T follicular helper cell (primary cell): ENCODE data around the gene COL11A2.
A peak's percentile ranks its signal among the peaks of the same experiment; 100 is the strongest.

Experiments
- DNase-seq: peaks from one replicate; pipeline ENCODE4 v3.0.0-alpha.2; 2020; ENCODE audit warnings: low read depth

COL11A2 gene

DNA sequence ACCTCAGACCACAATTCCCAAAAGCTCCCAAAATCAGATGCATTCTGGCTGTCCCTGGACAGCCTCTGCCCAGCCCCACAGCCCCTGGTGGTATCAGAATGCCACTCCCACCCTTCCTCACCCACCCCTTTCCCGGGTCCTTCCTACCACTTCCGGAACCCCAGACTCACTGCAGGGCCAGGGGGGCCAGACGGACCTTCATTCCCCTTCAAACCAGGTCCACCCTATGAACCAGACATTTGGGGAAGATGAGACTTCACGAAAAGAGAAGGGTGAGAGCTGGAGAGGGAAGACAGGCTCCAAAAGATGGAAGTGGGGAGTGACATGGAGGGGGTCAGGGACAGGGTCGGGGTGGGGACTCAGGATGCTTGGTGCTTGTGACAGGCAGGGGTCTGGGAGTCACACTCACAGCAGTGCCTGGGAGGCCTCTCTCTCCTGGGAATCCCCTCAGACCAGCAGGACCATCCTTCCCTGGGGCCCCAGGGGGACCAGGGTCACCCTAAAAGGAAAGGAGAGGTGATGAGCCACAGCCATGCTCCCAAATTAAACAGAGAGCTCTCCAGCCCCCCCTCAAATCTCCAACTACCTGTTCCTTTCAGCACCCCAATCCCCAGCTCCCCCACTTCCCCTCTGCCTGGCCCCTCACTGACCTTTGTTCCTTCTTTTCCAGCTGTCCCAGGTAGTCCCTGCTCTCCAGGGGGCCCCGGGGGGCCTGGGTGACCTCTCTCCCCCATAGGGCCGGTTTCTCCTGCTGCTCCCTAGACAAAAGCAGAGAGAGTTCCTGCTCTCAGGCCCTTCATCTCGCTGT lies 20.2 kb downstream of the COL11A2 start:
- DNase-seq: no peak

DNA sequence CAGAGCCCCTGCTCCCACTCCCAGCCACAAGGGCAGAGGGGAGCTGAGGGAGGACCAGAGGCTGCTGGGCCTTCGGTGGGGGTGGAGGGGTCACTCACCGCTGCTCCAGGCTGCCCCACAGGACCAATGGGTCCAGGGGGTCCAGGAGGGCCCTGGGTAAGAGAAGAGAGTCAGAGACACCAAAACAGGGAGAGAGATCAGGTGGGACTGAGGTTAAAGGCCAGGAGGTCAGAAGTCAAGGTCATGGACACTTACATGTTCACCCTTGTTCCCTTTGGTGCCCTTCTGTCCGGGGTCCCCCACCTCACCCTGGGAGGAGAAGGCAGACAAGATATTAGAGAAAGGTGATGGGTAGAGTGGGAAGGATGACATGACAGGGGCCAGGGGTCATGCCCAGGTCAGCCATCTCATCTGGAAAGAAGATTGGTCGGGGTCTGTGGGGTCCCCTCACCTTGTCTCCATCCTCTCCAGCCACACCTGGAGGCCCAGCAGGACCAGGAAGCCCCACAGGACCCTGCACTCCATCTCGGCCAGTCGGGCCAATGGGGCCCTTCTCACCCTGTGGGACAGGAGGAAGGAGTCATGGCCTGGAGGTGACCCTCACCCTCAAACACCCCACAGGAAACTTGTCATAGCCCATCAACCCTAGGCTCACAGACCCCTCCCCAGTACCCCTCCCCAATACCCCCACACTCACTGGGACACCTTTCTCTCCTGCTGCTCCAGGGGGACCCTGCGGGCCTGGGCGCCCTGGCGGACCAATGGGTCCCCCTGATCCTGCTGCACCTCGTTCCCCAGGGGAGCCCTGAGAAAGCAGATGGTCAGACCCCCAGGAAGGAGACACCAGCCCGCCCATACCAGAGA lies 21.0 kb downstream of the COL11A2 start:
- DNase-seq: no peak

DNA sequence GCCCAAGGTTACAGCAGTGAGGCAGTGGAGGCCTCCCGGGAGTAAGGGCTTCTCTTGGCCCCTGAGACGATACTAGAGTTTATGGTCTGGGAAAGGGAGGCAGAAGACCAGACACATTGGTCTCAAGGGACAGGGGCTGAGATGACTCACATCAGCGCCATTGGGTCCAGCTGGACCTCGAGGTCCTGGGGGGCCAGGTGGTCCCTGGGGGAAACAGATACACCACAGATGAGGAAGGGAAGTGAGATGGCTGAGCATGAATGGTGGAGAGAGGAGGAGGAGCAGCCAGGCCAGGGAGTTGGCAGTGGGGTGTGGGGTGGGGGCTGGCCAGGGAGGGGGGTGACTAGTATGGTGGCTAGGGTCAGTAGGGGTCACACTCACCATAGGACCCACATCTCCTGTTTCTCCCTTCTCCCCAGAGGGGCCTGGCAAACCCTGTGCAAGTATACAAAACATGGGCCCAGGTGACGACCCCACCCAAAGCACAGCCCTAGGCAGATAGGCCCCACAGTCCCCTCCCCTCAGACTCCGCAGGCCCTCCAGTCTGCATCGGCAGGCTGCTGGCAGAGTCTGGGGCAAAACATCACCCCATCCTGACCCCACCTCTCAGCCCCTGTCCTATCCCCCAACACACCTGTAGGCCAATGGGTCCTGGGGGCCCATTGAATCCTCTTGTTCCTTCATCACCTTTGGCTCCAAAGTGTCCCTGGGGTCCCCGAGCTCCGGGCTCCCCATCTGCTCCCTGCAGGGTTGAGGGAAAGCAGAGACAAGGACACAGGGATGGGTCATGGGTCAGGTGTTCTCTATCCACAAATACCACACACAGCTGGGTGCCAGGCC lies 21.9 kb downstream of the COL11A2 start:
- DNase-seq: no peak

DNA sequence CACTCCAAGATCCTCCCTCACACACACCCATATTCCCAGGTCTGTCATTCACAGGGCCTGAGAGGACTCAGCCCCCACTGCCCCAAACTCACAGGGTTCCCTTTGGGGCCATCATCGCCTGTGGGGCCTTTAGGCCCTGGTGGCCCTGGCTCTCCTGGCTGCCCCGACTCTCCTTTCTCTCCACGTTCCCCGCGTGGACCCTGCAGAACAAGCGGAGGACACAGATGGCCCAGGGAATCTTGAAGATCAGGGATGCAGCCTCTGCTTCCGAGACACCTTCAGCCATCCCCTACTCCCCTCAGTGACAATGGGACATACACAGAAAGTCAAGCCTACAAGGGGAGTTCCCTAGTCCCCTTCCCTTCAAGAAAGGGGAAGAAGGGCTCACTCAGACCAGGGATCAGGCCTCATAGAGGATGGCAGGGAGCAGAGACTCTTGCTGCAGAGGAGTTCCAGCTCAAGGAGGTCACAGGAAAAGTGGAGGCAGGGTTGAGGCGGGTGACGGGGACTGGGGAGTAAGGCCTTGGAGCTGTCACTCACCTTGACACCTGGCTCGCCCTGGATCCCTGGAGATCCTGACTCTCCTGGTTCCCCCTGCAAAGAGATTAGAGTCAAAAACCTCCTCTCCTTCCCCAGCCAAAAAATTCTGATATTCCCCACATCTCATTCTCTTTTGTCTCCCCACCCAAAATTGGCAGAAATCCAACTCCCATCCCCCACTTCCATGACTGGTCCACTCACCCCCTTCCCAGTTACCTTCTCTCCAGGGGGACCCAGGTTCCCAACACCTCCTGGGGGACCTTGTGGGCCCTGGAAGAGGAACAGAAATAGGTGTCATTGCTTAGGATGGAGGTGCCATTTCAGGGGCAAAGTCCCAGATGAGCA lies 22.7 kb downstream of the COL11A2 start:
- DNase-seq: no peak

DNA sequence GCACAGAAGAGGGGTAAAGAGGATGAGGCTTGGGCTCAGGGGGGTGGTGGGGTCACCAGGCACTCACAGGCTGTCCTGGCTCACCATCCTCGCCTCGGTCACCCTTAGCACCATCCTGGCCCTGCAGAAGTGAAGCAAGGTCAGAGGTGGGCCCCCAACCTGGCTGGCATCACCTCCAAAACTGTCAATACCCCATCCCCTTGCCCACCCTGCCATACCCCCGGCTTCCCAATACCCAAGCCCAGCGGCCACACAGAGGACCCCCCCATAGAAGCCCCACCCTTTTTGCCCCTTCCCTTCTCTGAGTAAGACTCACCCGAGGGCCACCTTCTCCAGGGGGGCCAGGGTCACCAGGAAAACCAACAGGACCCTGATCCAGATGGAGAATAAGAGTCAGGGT lies 23.6 kb downstream of the COL11A2 start:
- DNase-seq: no peak

DNA sequence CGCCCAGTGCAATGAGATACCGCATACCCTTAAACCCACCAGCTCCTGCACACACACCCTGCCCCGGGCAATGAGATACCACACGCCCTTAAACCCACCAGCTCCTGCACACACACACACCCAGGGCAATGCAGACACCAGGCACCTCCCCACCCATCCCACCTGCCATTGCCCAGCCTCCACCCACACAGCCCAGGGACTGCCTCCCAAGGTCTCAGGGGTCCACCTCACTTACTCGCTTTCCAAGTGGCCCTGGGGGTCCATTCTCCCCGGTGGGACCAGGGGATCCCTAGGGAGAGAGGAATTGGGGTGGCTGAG lies 24.0 kb downstream of the COL11A2 start:
- DNase-seq: no peak

DNA sequence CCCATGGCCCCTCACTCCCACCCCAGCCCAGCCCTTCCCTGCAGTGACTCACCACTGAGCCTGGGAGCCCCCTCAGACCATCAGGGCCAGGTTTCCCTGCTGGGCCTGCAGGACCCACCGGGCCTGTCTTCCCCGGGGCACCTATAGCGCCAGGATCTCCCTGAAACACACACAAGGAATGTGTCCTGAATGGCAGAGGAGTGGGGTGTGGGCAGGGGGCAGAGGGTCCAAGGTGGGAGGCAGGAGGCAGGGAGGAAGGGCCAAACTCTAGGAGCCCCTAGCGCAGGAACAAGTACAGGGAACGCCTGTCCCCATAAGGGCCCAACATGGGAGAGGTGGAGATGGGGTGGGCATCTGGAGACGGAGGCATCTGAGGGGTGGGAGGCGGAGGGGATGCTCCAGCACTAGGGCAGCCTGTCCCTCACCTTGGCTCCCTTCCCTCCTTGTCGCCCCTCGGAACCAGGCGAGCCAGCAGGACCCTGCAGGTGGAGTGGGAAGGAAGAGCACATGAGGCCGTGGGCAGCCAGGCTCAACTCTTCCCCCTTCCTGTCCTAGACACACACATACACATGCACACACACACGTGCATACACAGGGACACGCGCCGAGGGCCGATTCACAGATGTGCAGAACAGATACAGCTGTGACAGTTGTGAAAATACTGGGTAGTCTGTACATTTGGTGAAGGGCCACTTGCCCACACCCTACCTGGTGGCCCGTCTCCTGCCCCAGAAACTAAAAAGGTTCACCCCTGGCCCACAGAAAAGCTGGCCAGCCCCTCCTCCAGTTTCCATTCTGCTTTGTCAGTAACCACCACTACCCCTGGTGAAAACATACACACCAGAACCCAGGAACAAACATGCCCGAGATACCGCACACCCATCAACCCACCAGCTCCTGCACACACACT lies 24.6 kb downstream of the COL11A2 start:
- no peak for DNase-seq

DNA sequence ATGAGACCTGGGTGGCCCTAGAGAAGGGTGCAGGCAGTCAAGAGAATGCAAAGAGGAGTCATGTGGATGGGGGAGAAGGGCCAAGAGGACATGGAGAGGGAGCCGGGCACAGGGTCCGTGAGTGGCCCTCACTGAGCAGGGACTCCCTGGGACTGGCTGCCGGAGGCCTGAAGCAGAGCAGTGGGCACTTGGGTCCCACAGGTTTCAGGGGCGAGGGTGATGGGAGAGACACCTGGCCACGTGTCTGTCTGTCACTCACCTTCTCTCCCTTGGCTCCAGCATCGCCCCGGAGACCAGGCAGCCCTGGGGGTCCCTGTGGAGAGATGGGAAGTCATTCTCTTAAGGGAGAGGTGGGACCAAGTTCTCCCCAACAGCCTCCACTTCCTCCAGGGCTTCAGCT lies 25.5 kb downstream of the COL11A2 start:
- no peak for DNase-seq

DNA sequence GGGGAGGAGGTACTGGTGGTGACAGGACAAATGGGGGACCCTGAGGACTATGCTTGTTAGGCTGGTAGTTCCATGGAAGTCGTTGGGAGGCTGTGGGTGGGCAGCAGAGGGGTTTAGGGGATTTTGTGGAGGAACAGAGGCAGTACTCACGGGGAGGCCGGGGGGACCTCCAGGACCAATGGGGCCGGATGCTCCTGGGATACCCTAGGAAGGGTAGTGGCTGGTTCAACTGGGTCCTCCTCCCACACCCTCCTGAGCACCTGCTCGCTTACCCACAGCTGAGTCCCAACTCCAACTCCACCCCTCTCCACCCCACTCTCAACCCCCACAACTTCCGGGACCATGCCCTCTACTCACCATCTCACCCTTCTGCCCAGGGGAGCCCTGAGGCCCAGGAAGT lies 25.9 kb downstream of the COL11A2 start:
- DNase-seq: no peak

DNA sequence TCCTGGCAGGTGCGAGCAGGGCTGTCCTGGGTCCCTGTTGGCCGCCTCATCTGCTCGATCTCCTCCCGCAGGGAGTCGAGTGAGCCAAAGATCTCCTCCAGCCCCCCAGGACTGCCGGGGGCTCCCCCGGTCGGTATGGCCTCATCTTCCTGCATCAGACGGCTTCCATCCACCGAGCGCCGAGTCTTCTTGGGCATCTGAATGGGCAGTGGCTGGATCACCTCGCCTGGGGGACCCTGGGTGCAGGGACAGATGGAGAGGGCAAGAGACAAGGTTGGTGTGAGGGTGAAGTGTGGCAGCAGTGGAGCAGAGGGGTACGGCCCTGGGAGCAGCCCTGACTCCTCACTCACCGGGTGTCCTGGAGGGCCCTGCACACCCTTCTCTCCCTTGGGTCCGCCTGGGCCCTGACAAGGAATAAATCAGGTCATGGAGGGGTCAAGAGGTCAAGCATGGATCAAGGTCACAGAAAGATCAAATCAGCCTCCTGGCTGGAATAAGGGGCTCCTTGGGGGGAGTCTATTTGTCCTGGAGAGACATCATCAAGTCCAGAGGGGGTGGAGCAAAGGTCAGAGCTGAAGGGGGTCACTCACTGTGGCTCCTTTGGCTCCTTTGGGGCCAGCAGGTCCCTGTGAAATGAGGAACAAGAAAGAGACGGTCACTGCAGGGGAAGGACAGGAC lies 26.5 kb downstream of the COL11A2 start:
- no peak for DNase-seq

DNA sequence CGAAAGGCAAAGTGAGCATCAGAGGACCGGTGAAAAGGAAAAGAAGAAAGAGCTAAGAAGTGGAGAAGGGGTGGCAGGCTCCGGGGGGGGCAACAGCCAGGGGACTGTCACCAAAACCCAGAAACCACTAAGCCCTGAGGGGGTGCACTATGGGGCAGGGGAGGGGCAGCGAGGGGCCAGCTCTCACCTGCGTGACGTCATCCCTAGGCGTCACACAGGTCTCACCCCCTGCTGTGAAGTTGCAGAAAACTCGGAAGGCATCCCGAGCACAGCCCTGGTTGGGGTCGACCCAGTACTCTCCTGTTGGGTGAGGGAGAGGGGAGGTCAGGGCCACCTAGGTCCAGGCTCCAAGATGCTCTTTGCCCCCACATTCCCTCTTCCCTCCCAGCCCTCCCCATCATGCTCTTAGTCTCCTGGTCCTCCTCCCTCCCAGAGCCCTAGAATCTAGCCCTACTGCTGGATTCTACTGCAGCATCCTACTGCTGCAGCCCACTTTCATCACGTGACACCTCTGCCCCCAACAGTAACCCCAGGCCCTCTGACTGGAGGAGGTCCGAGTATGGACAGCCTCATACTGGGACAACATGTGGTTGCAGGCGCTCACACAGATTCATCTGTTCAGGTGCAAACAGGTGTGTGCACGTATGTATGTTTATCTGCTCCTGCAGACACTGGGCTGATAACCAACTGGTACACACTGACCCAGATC lies 27.4 kb downstream of the COL11A2 start:
- no peak for DNase-seq

DNA sequence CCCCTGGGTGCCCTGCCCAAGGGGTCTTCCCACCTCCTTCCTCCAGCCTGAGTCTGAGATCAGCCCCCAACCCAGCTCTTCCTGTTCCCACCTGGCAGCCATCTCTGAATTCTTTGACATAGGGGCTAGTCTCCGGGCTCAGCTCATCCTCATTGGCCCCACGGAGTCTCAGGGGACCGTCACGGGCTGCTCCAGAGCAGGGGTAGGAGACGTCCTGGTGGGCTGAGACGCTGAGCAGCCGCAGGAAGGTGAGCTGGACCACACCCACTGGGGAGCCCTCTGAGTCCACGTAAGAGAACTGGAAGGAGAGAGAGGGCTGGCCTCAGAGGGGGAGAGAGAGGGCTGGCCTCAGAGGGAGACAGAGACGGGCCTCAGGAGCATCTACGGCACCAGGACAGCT lies 28.1 kb downstream of the COL11A2 start:
- DNase-seq: no peak

DNA sequence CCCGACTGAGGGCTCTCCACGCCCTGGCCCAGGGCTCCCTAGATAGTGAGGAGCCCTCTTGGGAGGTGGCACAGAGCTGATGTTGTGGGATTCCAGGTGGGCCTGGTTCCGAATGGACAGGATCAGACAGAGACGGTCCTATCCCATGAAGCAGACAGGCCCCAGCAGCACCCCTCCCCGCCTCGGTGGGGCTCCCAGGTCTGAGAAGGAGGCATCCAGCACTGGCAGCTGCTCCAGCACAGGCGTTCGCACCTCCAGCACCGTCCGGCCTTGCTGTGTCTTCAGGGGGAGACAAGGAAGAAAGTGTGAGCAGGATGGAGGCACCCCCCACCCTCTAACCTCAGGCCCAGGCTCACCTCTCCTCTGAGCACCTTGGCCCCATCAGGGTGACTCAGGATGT lies 28.7 kb downstream of the COL11A2 start:
- DNase-seq: no peak

DNA sequence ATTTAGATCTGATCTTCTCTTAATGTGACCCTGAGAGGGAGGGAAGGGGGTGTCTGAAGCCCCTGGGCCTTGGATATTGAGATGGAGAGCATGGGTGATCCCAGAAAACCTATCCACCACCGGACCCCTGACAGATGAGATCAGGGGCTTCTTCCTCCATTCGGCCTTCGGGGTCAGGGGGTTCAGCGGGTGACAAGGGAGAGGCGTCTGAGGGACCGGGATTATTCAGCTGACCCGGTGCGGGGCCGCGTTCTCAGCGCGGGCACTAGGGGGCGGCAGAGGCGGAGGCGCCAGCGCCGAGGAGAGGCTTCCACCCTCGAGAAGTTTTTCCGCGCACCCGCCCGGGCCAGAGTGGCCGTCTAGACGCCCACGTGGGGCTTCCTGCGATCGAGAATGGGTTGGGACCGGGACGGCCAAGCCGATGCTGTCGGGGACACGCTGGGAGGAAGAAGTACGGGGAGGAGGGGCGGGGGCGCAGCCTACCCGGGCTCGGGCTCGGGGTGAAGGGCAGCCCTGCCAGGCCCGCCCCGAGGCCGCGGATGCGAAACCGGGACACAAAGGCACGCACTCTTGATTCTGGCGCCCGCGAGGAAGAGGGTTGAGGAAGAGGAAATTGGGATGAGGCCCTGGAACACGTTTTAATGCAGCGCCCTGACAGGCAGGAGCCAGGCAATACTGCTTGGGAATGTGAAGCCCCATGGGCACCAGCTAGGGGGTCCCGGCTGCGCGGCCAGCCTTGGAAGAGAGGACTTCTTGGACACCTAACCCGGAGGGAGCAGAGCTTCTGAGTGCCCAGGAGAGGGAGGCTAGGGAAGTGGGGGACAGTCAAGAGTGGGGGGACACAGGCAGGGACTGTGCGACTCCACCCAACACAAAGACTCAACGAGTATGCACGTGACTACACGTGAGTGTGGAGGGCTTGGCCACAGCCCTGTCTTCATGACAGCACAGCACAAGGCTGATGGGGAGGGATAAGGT lies 30.6 kb downstream of the COL11A2 start:
- peak; percentile 67 for DNase-seq

DNA sequence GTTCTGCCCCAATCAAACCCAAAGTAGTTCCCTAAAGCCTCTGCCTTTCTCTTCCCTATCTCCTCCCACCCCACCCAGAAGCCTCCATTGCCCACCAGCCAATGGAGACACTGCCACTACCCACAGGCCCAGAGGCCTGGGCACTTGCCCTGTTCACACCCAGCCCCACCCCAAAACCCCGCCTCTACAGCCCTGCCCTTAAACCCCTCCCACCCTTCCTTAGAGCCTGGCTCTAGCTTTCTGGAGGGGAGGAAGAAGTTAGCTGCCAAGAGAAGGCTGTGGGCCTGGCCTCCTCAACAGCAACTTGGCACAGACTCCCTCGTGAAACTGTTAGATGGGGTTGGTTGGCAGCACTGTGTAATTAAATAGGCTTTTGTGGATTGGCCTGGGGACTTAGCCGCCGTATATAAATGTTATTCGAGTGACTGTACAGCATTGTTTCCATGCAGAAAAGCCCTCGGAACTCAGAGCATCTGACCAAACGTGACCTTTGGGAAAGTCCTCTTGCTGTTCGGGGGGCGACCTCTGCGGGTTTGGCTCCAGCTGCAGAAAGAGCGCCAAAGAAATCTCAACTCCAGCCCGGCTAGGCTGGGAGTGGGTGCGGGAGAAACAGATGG lies 31.4 kb downstream of the COL11A2 start:
- DNase-seq: no peak

DNA sequence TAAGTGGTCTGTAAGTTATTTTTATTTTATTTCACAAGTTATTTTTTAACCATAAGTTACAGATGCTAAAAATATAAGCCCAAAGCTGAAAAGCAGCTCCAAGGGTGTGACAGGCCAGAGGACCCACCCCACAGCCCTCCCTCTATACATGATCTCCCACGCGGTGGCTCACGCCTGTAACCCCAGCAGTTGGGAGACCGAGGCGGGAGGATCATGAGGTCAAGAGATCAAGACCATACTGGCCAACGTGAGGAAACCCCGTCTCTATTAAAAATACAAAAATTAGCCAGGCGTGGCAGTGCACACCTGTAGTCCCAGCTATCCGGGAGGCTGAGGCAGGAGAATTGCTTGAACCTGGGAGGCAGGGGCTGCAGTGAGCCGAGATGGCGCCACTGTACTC lies 32.2 kb downstream of the COL11A2 start:
- no peak for DNase-seq

DNA sequence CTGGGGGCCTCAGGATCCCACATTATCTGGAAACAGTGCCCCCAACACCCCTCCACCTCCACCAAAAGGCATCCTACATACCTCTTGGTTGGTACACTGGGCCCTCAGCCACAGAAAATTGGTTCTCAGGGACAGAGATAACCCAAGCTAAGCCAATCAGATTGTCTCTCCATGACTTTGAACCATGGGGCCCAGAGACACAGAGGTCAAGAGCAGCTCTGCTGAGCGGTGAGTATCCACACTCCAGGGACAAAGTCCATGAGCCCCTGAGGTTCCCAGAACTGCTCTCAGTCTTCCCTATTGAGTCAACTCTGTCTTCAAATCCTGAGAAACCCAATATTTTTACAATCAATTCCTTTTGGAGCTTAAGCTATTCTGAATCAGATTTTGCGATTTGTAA lies 35.3 kb downstream of the COL11A2 start:
- DNase-seq: no peak

DNA sequence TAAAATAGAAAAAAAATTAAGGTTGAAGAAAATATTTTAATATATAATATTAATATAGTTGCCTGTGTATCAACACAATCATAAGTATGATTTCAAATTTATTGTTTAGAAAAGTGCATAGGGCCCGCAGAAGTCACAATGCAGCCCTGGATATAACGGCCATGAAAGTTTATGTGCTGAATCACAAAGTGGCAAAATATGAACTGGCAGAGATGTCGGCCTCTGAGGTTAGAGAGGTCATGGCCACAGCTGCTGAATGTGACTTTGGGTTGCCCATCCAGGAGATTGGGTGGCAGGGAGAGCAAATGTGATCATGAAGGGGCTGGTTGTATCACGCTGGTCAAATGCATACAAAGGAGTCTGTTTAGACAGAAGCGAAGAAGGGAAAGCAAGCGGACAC lies 35.7 kb downstream of the COL11A2 start:
- no peak for DNase-seq
